ENCODE results near the gene ACIN1.

- TF ChIP-seq NFIC (IDR thresholded peaks at IDR 0.05; ENCODE audit: low read length) (no peak), POLR2A (IDR thresholded peaks at IDR 0.05; ENCODE audit: insufficient read depth in 1 of 2, low read depth in 2 of 2, low read length in 2 of 2) (no peak)
These were observed 50.1 kb downstream of the ACIN1 start for GRCh38 chr14:23044840-23045239.

Data from HepG2 (cell line).